Loucy (cell line): Measurements from ENCODE around the gene ADARB1.

Experiments used
- H2AFZ ChIP-seq: fragments of 200-600 bp; sonication (generic); 2 replicates; pipeline ENCODE4 v1.6.0; 2016; ENCODE audit warnings: antibody characterized with exemption, mild to moderate bottlenecking, low read length, moderate library complexity
- H3F3A ChIP-seq: fragments of 200-600 bp; 2 replicates; pipeline ENCODE4 v1.6.0; 2016; ENCODE audit warnings: antibody characterized with exemption, low read depth, mild to moderate bottlenecking
- H3K27me3 ChIP-seq: fragments of 200-600 bp; sonication (generic); 2 replicates; pipeline ENCODE4 v1.6.1; 2014; ENCODE audit warnings: low read length, mild to moderate bottlenecking; ENCODE audit not compliant: insufficient read depth, poor library complexity, severe bottlenecking
- H3K36me3 ChIP-seq: fragments of 200-600 bp; sonication (generic); 2 replicates; pipeline ENCODE4 v1.6.1; 2016; ENCODE audit warnings: low read length; ENCODE audit not compliant: insufficient read depth
- H3K4me1 ChIP-seq: fragments of 200-600 bp; sonication (generic); 2 replicates; pipeline ENCODE4 v1.5.1; 2014; ENCODE audit warnings: low read length, mild to moderate bottlenecking; ENCODE audit not compliant: insufficient read depth, poor library complexity, severe bottlenecking
- H3K4me2 ChIP-seq: fragments of 200-600 bp; sonication (generic); 2 replicates; pipeline ENCODE4 v1.6.0; 2014; ENCODE audit warnings: antibody characterized with exemption, low read length, low read depth, mild to moderate bottlenecking; ENCODE audit not compliant: poor library complexity, severe bottlenecking
- H3K4me3 ChIP-seq: fragments of 200-600 bp; sonication (generic); 2 replicates; pipeline ENCODE4 v1.5.1; 2014; ENCODE audit warnings: low read length, mild to moderate bottlenecking, mixed read lengths; ENCODE audit not compliant: poor library complexity, severe bottlenecking
- H3K79me2 ChIP-seq: fragments of 200-600 bp; sonication (generic); 2 replicates; pipeline ENCODE4 v1.6.1; 2014; ENCODE audit warnings: low read length; ENCODE audit not compliant: insufficient read depth
- H3K9ac ChIP-seq: fragments of 200-600 bp; sonication (generic); 2 replicates; pipeline ENCODE4 v1.6.0; 2014; ENCODE audit warnings: mild to moderate bottlenecking, low read depth, low read length, moderate library complexity; ENCODE audit not compliant: poor library complexity, severe bottlenecking
- H3K9me2 ChIP-seq: fragments of 200-600 bp; sonication (generic); replicated peaks from 2 replicates; pipeline ENCODE4 v1.6.1; 2016; ENCODE audit warnings: low read depth, low read length, mixed read lengths
- H3K9me3 ChIP-seq: fragments of 200-600 bp; sonication (generic); 2 replicates; pipeline ENCODE4 v1.6.1; 2014; ENCODE audit warnings: mild to moderate bottlenecking, antibody characterized with exemption, low read length, low read depth; ENCODE audit not compliant: insufficient read depth
- H4K20me1 ChIP-seq: fragments of 200-600 bp; sonication (generic); 2 replicates; pipeline ENCODE4 v1.6.0; 2014; ENCODE audit warnings: antibody characterized with exemption, low read length, mild to moderate bottlenecking; ENCODE audit not compliant: insufficient read depth, poor library complexity, severe bottlenecking
- CTCF ChIP-seq: fragments of 200-600 bp; sonication (generic); conservative IDR thresholded peaks from 2 replicates; pipeline ENCODE4 v1.5.1; 2014; ENCODE audit warnings: mild to moderate bottlenecking, antibody characterized with exemption, low read length
- EZH2phosphoT487 ChIP-seq: fragments of 200-600 bp; IDR thresholded peaks from 2 replicates; pipeline ENCODE4 v1.6.1; 2018; ENCODE audit warnings: antibody characterized with exemption, mild to moderate bottlenecking, moderate library complexity, borderline replicate concordance

The ADARB1 gene

GRCh38 chr21:45088116-45088515 is 13.7 kb downstream of the ADARB1 start:
- Histone ChIP-seq H3K4me2 (no peak overlapping the region), H3F3A (peaks cover 4% of the 10 kb centered on the region; the same call in 1 of the 2 replicates), H3K9ac (no peak overlapping the region), H3K79me2 (peaks cover 82% of the 10 kb centered on the region), H3K9me3 (no peaks in the 10 kb centered on the region), H4K20me1 (no peaks in the 10 kb centered on the region), H3K36me3 (no peaks in the 10 kb centered on the region), H2AFZ (no peak overlapping the region), H3K9me2 (no peaks in the 10 kb centered on the region), H3K4me1 (peaks cover 85% of the 10 kb centered on the region), H3K4me3 (no peak overlapping the region), H3K27me3 (no peaks in the 10 kb centered on the region)
- no peak for TF ChIP-seq EZH2phosphoT487
- TF ChIP-seq CTCF, result no peak

- TF ChIP-seq EZH2phosphoT487 (no peak), CTCF (no peak)
- no peaks in the 10 kb centered on the region for H3K27me3 ChIP-seq
- H3K9me3 ChIP-seq, result no peaks in the 10 kb centered on the region
- H3K9ac ChIP-seq, result no peak overlapping the region
- no peaks in the 10 kb centered on the region for H3K9me2 ChIP-seq
- H3K4me2 ChIP-seq, result no peak overlapping the region
- H3K79me2 ChIP-seq, result peaks cover 83% of the 10 kb centered on the region
- no peaks in the 10 kb centered on the region for H3K36me3 ChIP-seq
- peaks cover 4% of the 10 kb centered on the region; the same call in 1 of the 2 replicates for H3F3A ChIP-seq
- peaks cover 85% of the 10 kb centered on the region for H3K4me1 ChIP-seq
- H3K4me3 ChIP-seq, result no peak overlapping the region
- no peaks in the 10 kb centered on the region for H4K20me1 ChIP-seq
- no peak overlapping the region for H2AFZ ChIP-seq
These were observed 14.3 kb downstream of the ADARB1 start for GRCh38 chr21:45088729-45089128.

GRCh38 chr21:45089964-45090363 is 15.6 kb downstream of the ADARB1 start:
- H3K9me3 ChIP-seq, result no peaks in the 10 kb centered on the region
- H3K9ac ChIP-seq, result no peak overlapping the region
- H3K4me1 ChIP-seq, result peaks cover 85% of the 10 kb centered on the region
- no peak overlapping the region for H3K4me2 ChIP-seq
- H3K79me2 ChIP-seq, result peaks cover 83% of the 10 kb centered on the region
- H3F3A ChIP-seq, result peaks cover 4% of the 10 kb centered on the region; the same call in 1 of the 2 replicates
- H3K9me2 ChIP-seq, result no peaks in the 10 kb centered on the region
- H4K20me1 ChIP-seq, result no peaks in the 10 kb centered on the region
- H3K27me3 ChIP-seq, result no peaks in the 10 kb centered on the region
- TF ChIP-seq CTCF (no peak), EZH2phosphoT487 (no peak)
- H3K36me3 ChIP-seq, result no peaks in the 10 kb centered on the region
- H3K4me3 ChIP-seq, result no peak overlapping the region
- H2AFZ ChIP-seq, result no peak overlapping the region
